HepG2 (cell line): Measurements from ENCODE around the gene PDLIM4. TPM values are rescaled to one million over a fixed set of nuclear protein-coding genes. Genes with fewer than 3 reads are reported as not detected.

Source experiments
- ATAC-seq: fragments of 200-7000 bp; cut with Tn5 transposase; 3 replicates; pipeline ENCODE4 v1.9.1; 2020; ENCODE audit warnings: mild to moderate bottlenecking, moderate library complexity
- BruUV-seq: library from RNA; stranded (reverse); fragments of 400-500 nt; replicated peaks from 2 replicates; lab custom pipeline; 2021; lab: Mats Ljungman, UMichigan
- CTCF ChIA-PET: fragments of 300-600 bp; formaldehyde crosslinking; extraction: SDS; loops from one replicate; lab custom pipeline; 2021; ENCODE audit warnings: low total read pairs, inconsistent platforms, low intra/inter-chr PET ratio; lab: Yijun Ruan, JAX
- POLR2A ChIA-PET: fragments of 350-600 bp; sonication (Branson Sonifier 250); formaldehyde crosslinking; loops from one replicate; lab custom pipeline; 2020; ENCODE audit warnings: antibody characterized with exemption, inconsistent platforms; lab: Yijun Ruan, JAX
- DNase-seq: peaks from one replicate; pipeline ENCODE4 v3.0.0-alpha.2; 2015; ENCODE audit warnings: low spot score
- FAIRE-seq: peaks from 3 replicates; lab custom pipeline; 2011; peaks lifted over from hg19 to GRCh38; lab: Jason Lieb, UNC
- H2AFZ ChIP-seq: one replicate; pipeline ENCODE4 v1.6.1; 2011; ENCODE audit warnings: low read length, inconsistent platforms
- H3K27ac ChIP-seq: fragments of 300-600 bp; 3 replicates; pipeline ENCODE4 v1.8.0; 2011; ENCODE audit warnings: mixed run types, mild to moderate bottlenecking, mixed read lengths, low read length, inconsistent platforms; ENCODE audit not compliant: insufficient read depth; ENCODE audit errors: extremely low read length
- H3K27me3 ChIP-seq, 2 experiments: fragments of 200-600 bp in 1 of 2; 2 replicates in 1 of 2; 3 replicates in 1 of 2; pipeline versions ENCODE4 v1.6.0 to v1.8.0; 2011; ENCODE audit warnings: low read length in 2 of 2, mild to moderate bottlenecking in 2 of 2, moderate library complexity in 2 of 2, inconsistent platforms in 1 of 2; ENCODE audit not compliant: insufficient read depth in 2 of 2, control insufficient read depth in 1 of 2
- H3K36me3 ChIP-seq, 2 experiments: fragments of 200-600 bp in 1 of 2; replicated peaks in 1 of 2; 2 replicates in 1 of 2; 3 replicates in 1 of 2; pipeline versions ENCODE4 v1.5.1 to v1.8.0; 2011; ENCODE audit warnings: low read length in 2 of 2, inconsistent platforms in 1 of 2; ENCODE audit not compliant: insufficient read depth in 2 of 2, control insufficient read depth in 1 of 2
- H3K4me1 ChIP-seq: 2 replicates; pipeline ENCODE4 v1.5.1; 2012; ENCODE audit warnings: low read length, inconsistent platforms; ENCODE audit not compliant: insufficient read depth
- H3K4me2 ChIP-seq: 2 replicates; pipeline ENCODE4 v1.6.0; 2011; ENCODE audit warnings: low read depth, low read length, inconsistent platforms
- H3K4me3 ChIP-seq, 3 experiments: fragments of 200-600 bp in 1 of 3; sonication (generic), shearing (Covaris generic) in 1 of 3; replicated peaks in 1 of 3; 2 replicates each; pipeline ENCODE4 v1.5.1; 2011 to 2016; ENCODE audit warnings: low read length in 3 of 3, inconsistent platforms in 2 of 3, low read depth in 2 of 3, mild to moderate bottlenecking in 2 of 3, control low read depth in 1 of 3, mixed read lengths in 1 of 3; ENCODE audit not compliant: insufficient read depth in 1 of 3
- H3K79me2 ChIP-seq: one replicate; pipeline ENCODE4 v1.6.1; 2011; ENCODE audit warnings: low read length, inconsistent platforms; ENCODE audit not compliant: insufficient read depth
- H3K9ac ChIP-seq: 2 replicates; pipeline ENCODE4 v1.6.0; 2011; ENCODE audit warnings: mild to moderate bottlenecking, low read depth, low read length, inconsistent platforms; ENCODE audit not compliant: insufficient read depth
- H3K9me3 ChIP-seq: 2 replicates; pipeline ENCODE4 v1.5.1; 2012; ENCODE audit warnings: mild to moderate bottlenecking, low read length
- H4K20me1 ChIP-seq: 2 replicates; pipeline ENCODE4 v1.6.0; 2011; ENCODE audit warnings: inconsistent platforms, mild to moderate bottlenecking, low read length, moderate library complexity; ENCODE audit not compliant: insufficient read depth
- HDAC1 ChIP-seq: sonication (generic); formaldehyde crosslinking; IDR thresholded peaks from 2 replicates; pipeline ENCODE4 v1.5.1; 2020; ENCODE audit warnings: mild to moderate bottlenecking, missing genetic modification reagents
- MTA3 ChIP-seq: sonication (generic); formaldehyde crosslinking; IDR thresholded peaks from 2 replicates; pipeline ENCODE4 v1.4.0; 2020; ENCODE audit warnings: missing genetic modification reagents
- MTERF4 ChIP-seq: sonication (generic); formaldehyde crosslinking; IDR thresholded peaks from 2 replicates; pipeline ENCODE4 v1.8.0; 2023; ENCODE audit warnings: mild to moderate bottlenecking, missing genetic modification reagents
- REXO4 ChIP-seq: sonication (generic); formaldehyde crosslinking; IDR thresholded peaks from 2 replicates; pipeline ENCODE4 v1.8.0; 2022; ENCODE audit warnings: missing genetic modification reagents, mild to moderate bottlenecking, borderline replicate concordance
- ZNF704 ChIP-seq: sonication (generic); formaldehyde crosslinking; IDR thresholded peaks from 2 replicates; pipeline ENCODE4 v1.8.1; 2023; ENCODE audit warnings: mild to moderate bottlenecking, inconsistent platforms, moderate library complexity, missing genetic modification reagents, borderline replicate concordance
- ZNF792 ChIP-seq: IDR thresholded peaks from 2 replicates; pipeline ENCODE4 v1.6.1; 2016
- WGBS: methylation state at CpG from one replicate; pipeline ENCODE4 v1.1.6; 2017; ENCODE audit warnings: low lambda C conversion rate; 5-methylcytosine and 5-hydroxymethylcytosine counted together
- in situ Hi-C: cut with HindIII; loops from 2 replicates; pipeline ENCODE4 v1.10.0; 2017; ENCODE audit warnings: low pct_unique_long_range_greater_than_20kb; ENCODE audit not compliant: extremely low pct_ligation_motif_present
- intact Hi-C: fragments of 100-400 bp; cut with micrococcal nuclease; formaldehyde crosslinking; loops from one replicate; pipeline ENCODE4 v1.10.0; 2022; ENCODE audit not compliant: unreplicated experiment
- polyA plus RNA-seq, 8 experiments: library from polyadenylated mRNA; depleted of rRNA in 3 of 8; stranded (reverse) in 7 of 8; unstranded in 1 of 8; fragments of >200 nt; fragmentation: Illumina TruSeq in 4 of 8; extraction: Trizol in 4 of 8; gene quantifications; 2 replicates each; pipeline versions ENCODE4 v1.2.1 to v1.2.3, GENCODE V29; 2011 to 2016; ENCODE audit warnings: low read depth in 4 of 8, missing spikeins in 1 of 8, mixed read lengths in 1 of 8; ENCODE audit not compliant: insufficient read depth in 1 of 8
- total RNA-seq, 5 experiments: library from RNA; depleted of rRNA; stranded (reverse); fragments of >200 nt; fragmentation: Illumina TruSeq; extraction: Trizol; gene quantifications; 2 replicates each; pipeline ENCODE4 v1.2.3, GENCODE V29; 2016; ENCODE audit warnings: low read depth in 1 of 5
- TF ChIP-seq, protein P1 (sequence below): sonication (generic); formaldehyde crosslinking; IDR thresholded peaks from 2 replicates; pipeline ENCODE4 v1.5.1; 2020; ENCODE audit warnings: mild to moderate bottlenecking, missing genetic modification reagents, moderate library complexity

PDLIM4 gene
- total and polyA plus RNA-seq, 2 of the 13 experiments (the other 11 are each of a cell fraction or from before 2014, with no cell fraction given), result 1.1 to 2.3 TPM

GRCh38 chr5:132273631-132274030 is 16.1 kb downstream of the PDLIM4 start:
- H3K4me3 ChIP-seq, result no peak overlapping the region
- no TSS peak for BruUV-seq
- DNase-seq (no peak), FAIRE-seq (no peak), ATAC-seq (no peak)
- ChIA-PET POLR2A (no interaction called here), CTCF (no interaction called here)
- in situ Hi-C loops, result no loop called here
- no peak overlapping the region for H3K4me2 ChIP-seq
- 71% methylated on average over 2 of the region's 2 CpGs for WGBS
- H3K27ac ChIP-seq, result no peak overlapping the region
- TF ChIP-seq MTERF4, result no peak
- no peaks in the 10 kb centered on the region for H3K9me3 ChIP-seq
- peaks cover 52% of the 10 kb centered on the region for H3K4me1 ChIP-seq
- H4K20me1 ChIP-seq, result no peaks in the 10 kb centered on the region
- no peak overlapping the region for H3K9ac ChIP-seq
- no peaks in the 10 kb centered on the region for H3K36me3 ChIP-seq
- H3K27me3 ChIP-seq, result no peaks in the 10 kb centered on the region; a peak in 1 of 5 replicates
- no peak overlapping the region for H2AFZ ChIP-seq
- H3K79me2 ChIP-seq, result no peaks in the 10 kb centered on the region
- intact Hi-C loops, result loop anchor here (2.0 to 5.0 kb wide), 2 partner anchors 94 to 227 kb away; partner anchors contain the start of gene SLC22A5

DNA sequence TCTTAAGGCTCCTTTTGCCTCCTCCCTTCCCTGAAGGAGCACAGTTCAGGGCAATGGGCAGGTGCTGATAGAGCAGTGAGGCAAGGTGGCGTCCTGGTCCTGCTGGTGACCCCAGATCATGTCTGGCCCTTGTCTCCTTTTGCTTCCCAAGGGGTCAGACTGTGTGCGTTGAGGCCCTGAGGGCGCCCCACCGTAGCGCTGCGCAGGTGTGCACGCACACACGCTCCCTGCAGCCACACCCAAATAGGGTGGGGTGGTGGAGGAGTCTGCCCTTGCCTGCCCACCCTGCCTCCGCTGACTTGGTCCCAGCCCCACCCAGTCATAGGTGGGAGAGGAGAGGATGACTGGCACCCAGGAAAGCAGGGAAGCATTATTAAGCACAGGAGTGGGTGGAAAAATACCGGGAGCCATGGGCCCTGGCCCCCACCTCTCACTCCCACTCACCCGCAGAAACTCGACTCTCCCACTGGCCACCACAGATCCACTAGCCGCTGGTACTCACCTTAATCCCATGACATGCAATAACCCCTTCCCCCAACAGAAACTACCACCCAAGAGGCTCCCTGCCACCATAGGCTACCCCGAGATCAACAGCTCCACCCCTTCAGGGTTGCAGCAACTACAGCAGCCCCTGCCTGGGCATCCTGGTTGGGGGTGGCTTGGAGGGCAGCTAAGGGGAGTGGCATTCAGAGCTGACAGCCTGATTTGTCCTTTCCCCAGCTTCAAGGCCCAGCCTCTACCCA is 16.7 kb downstream of the PDLIM4 start:
- Histone ChIP-seq H2AFZ (no peak overlapping the region), H3K9me3 (no peaks in the 10 kb centered on the region), H3K27ac (no peak overlapping the region), H3K36me3 (no peaks in the 10 kb centered on the region), H3K4me2 (no peak overlapping the region), H3K79me2 (no peaks in the 10 kb centered on the region), H4K20me1 (no peaks in the 10 kb centered on the region), H3K4me3 (no peak overlapping the region), H3K9ac (no peak overlapping the region), H3K4me1 (peaks cover 52% of the 10 kb centered on the region), H3K27me3 (no peaks in the 10 kb centered on the region; a peak in 1 of 5 replicates)
- intact Hi-C loops, result loop anchor here (5.0 kb wide), 1 partner anchor 93 kb away; the partner anchor contains the start of gene SLC22A5
- DNase-seq, result no peak
- CTCF ChIA-PET, result no interaction called here
- no TSS peak for BruUV-seq
- POLR2A ChIA-PET, result no interaction called here
- WGBS, result 64% methylated on average over 6 of the region's 14 CpGs
- no peak for FAIRE-seq
- in situ Hi-C loops, result no loop called here
- no peak for ATAC-seq
- TF ChIP-seq ZNF704 (CRISPR knock-in tag) (no peak), HDAC1 (CRISPR knock-in tag) (no peak), MTA3 (CRISPR knock-in tag) (no peak), ZNF792 (no peak), REXO4 (CRISPR knock-in tag) (no peak)
- TF ChIP-seq, protein P1, sequence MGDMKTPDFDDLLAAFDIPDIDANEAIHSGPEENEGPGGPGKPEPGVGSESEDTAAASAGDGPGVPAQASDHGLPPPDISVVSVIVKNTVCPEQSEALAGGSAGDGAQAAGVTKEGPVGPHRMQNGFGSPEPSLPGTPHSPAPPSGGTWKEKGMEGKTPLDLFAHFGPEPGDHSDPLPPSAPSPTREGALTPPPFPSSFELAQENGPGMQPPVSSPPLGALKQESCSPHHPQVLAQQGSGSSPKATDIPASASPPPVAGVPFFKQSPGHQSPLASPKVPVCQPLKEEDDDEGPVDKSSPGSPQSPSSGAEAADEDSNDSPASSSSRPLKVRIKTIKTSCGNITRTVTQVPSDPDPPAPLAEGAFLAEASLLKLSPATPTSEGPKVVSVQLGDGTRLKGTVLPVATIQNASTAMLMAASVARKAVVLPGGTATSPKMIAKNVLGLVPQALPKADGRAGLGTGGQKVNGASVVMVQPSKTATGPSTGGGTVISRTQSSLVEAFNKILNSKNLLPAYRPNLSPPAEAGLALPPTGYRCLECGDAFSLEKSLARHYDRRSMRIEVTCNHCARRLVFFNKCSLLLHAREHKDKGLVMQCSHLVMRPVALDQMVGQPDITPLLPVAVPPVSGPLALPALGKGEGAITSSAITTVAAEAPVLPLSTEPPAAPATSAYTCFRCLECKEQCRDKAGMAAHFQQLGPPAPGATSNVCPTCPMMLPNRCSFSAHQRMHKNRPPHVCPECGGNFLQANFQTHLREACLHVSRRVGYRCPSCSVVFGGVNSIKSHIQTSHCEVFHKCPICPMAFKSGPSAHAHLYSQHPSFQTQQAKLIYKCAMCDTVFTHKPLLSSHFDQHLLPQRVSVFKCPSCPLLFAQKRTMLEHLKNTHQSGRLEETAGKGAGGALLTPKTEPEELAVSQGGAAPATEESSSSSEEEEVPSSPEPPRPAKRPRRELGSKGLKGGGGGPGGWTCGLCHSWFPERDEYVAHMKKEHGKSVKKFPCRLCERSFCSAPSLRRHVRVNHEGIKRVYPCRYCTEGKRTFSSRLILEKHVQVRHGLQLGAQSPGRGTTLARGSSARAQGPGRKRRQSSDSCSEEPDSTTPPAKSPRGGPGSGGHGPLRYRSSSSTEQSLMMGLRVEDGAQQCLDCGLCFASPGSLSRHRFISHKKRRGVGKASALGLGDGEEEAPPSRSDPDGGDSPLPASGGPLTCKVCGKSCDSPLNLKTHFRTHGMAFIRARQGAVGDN (CRISPR knock-in tag), result 0 out of 2 replicates have a peak, but pooled peaks have one; percentile 10
